ENCODE measurements around the gene TPSB2.

DNA sequence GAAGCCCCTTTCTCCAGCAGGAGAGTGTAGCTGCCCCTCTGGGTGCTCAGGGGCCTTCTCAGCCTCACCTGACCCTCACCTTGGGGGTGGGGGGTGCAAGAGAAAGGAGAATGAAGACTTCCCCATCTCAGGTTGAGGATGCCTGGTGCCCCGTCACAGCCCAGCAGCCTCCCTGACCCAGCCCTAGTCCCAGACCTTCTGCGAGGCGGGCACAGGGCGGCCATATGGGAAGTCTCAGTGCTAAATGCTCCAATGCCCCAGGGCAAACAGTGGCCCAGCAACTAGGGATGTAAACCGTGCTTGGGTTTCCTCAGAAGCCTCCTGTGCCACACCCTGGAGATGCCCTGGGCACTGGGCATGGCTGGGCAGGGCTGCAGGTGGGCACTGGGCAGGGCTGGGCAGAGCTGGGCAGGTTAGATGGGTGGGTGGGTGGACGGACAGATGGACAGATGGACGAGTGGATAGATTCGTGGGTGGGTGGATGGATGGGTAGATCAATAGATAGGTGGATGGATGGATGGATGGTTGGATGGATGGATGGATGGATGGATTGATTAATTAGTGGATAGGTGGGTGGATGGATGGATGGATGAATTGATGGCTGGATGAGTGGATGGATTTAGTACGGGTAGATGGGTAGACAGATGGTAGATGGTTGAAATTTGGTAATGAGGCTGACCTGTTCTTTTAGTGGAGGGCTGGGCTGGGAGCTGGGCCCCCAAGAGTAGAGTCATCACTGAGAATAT lies 42.6 kb upstream of the TPSB2 start:
- peak; percentile 8; the same call in 1 of the 2 replicates for TF ChIP-seq CTCF (tag by site-specific recombination; IDR thresholded peaks at IDR 0.05)
- no peak for TF ChIP-seq YY1 (tag by site-specific recombination; IDR thresholded peaks at IDR 0.05)
- no peak for TF ChIP-seq ZNF510 (tag by site-specific recombination; IDR thresholded peaks at IDR 0.05; ENCODE audit: insufficient replicate concordance)
- TF ChIP-seq ZNF76 (tag by site-specific recombination; IDR thresholded peaks at IDR 0.05; ENCODE audit: borderline replicate concordance, low read depth): no peak
- no peak for TF ChIP-seq GLIS2 (tag by site-specific recombination; IDR thresholded peaks at IDR 0.05)
- no peak for TF ChIP-seq ZNF677 (tag by site-specific recombination; IDR thresholded peaks at IDR 0.05)
- no peak for TF ChIP-seq RBAK (tag by site-specific recombination; IDR thresholded peaks at IDR 0.05)
